H9 (cell line): ENCODE data around the gene MAPT. TPM values are rescaled to one million over a fixed set of nuclear protein-coding genes. Genes with fewer than 3 reads are reported as not detected.

Source experiments
- DNase-seq: peaks from one replicate; pipeline ENCODE4 v3.0.0-alpha.2; 2017
- H2AFZ ChIP-seq: one replicate; pipeline ENCODE4 v1.6.1; 2013; ENCODE audit warnings: mild to moderate bottlenecking, low read length, control low read depth, moderate library complexity
- H2AK5ac ChIP-seq: 2 replicates; pipeline ENCODE4 v1.6.1; 2013; ENCODE audit warnings: low read length, control low read depth, mixed read lengths; ENCODE audit not compliant: insufficient read length
- H2BK120ac ChIP-seq: one replicate; pipeline ENCODE4 v1.6.1; 2013; ENCODE audit warnings: low read depth, mild to moderate bottlenecking, low read length, control low read depth, inconsistent platforms; ENCODE audit not compliant: poor library complexity, severe bottlenecking
- H2BK12ac ChIP-seq: 2 replicates; pipeline ENCODE4 v1.6.1; 2013; ENCODE audit warnings: low read length, control low read depth, mixed read lengths, low read depth; ENCODE audit not compliant: insufficient read length
- H2BK15ac ChIP-seq: 2 replicates; pipeline ENCODE4 v1.6.1; 2013; ENCODE audit warnings: low read depth, low read length, control low read depth
- H2BK20ac ChIP-seq: one replicate; pipeline ENCODE4 v1.6.1; 2013; ENCODE audit warnings: low read depth, mild to moderate bottlenecking, low read length, control low read depth, inconsistent platforms; ENCODE audit not compliant: poor library complexity, severe bottlenecking
- H2BK5ac ChIP-seq: 2 replicates; pipeline ENCODE4 v1.6.1; 2013; ENCODE audit warnings: low read length, control low read depth, mixed read lengths; ENCODE audit not compliant: insufficient read length
- H3K14ac ChIP-seq: 2 replicates; pipeline ENCODE4 v1.6.1; 2013; ENCODE audit warnings: low read length, control low read depth; ENCODE audit not compliant: insufficient read depth
- H3K18ac ChIP-seq: 2 replicates; pipeline ENCODE4 v1.6.1; 2013; ENCODE audit warnings: low read depth, mild to moderate bottlenecking, mixed read lengths, low read length, control low read depth; ENCODE audit not compliant: insufficient read length
- H3K23ac ChIP-seq: 2 replicates; pipeline ENCODE4 v1.6.1; 2013; ENCODE audit warnings: low read length, control low read depth, mixed read lengths, low read depth; ENCODE audit not compliant: insufficient read length
- H3K23me2 ChIP-seq: 2 replicates; pipeline ENCODE4 v1.6.1; 2013; ENCODE audit warnings: low read depth, mild to moderate bottlenecking, mixed read lengths, low read length, control low read depth; ENCODE audit not compliant: insufficient read length, poor library complexity, severe bottlenecking
- H3K27ac ChIP-seq: 2 replicates; pipeline ENCODE4 v1.5.1; 2013; ENCODE audit warnings: low read length, control low read depth, mixed read lengths, low read depth; ENCODE audit not compliant: insufficient read length
- H3K27me3 ChIP-seq: 2 replicates; pipeline ENCODE4 v1.6.1; 2013; ENCODE audit warnings: low read length, control low read depth, inconsistent platforms; ENCODE audit not compliant: insufficient read depth
- H3K4ac ChIP-seq: 2 replicates; pipeline ENCODE4 v1.6.1; 2013; ENCODE audit warnings: low read depth, mild to moderate bottlenecking, control low read depth, inconsistent platforms, low read length, moderate library complexity
- H3K4me1 ChIP-seq: 2 replicates; pipeline ENCODE4 v1.6.1; 2013; ENCODE audit warnings: low read length, control low read depth, inconsistent platforms; ENCODE audit not compliant: insufficient read depth
- H3K4me2 ChIP-seq: 2 replicates; pipeline ENCODE4 v1.6.1; 2013; ENCODE audit warnings: low read length, control low read depth, mixed read lengths; ENCODE audit not compliant: insufficient read length, insufficient read depth
- H3K56ac ChIP-seq: 2 replicates; pipeline ENCODE4 v1.6.1; 2013; ENCODE audit warnings: low read depth, mild to moderate bottlenecking, mixed read lengths, low read length, control low read depth; ENCODE audit not compliant: insufficient read length
- H3K79me1 ChIP-seq: 2 replicates; pipeline ENCODE4 v1.6.1; 2013; ENCODE audit warnings: low read depth, mild to moderate bottlenecking, moderate library complexity, low read length, control low read depth, inconsistent platforms; ENCODE audit not compliant: insufficient read depth, poor library complexity, severe bottlenecking
- H3K79me2 ChIP-seq: 2 replicates; pipeline ENCODE4 v1.6.1; 2013; ENCODE audit warnings: low read length, control low read depth, inconsistent platforms; ENCODE audit not compliant: insufficient read depth
- H3K9ac ChIP-seq: 2 replicates; pipeline ENCODE4 v1.6.1; 2013; ENCODE audit warnings: low read length, control low read depth, mixed read lengths; ENCODE audit not compliant: insufficient read length; ENCODE audit errors: extremely low read depth
- H3K9me3 ChIP-seq: one replicate; pipeline ENCODE4 v1.6.1; 2013; ENCODE audit warnings: low read depth, low read length, inconsistent platforms; ENCODE audit not compliant: control insufficient read depth
- H3T11ph ChIP-seq: one replicate; pipeline ENCODE4 v1.6.1; 2013; ENCODE audit warnings: mild to moderate bottlenecking, low read length, control low read depth, inconsistent platforms
- H4K20me1 ChIP-seq: one replicate; pipeline ENCODE4 v1.6.1; 2013; ENCODE audit not compliant: control insufficient read depth, insufficient read length, insufficient read depth
- H4K5ac ChIP-seq: 2 replicates; pipeline ENCODE4 v1.6.1; 2013; ENCODE audit warnings: low read depth, mild to moderate bottlenecking, mixed read lengths, low read length, control low read depth; ENCODE audit not compliant: insufficient read length
- H4K8ac ChIP-seq: replicated peaks from 2 replicates; pipeline ENCODE4 v1.6.1; 2013; ENCODE audit warnings: low read length, control low read depth, mixed read lengths, low read depth; ENCODE audit not compliant: insufficient read length
- H4K91ac ChIP-seq: 2 replicates; pipeline ENCODE4 v1.6.1; 2013; ENCODE audit warnings: low read depth, mild to moderate bottlenecking, moderate library complexity, mixed read lengths, low read length, control low read depth; ENCODE audit not compliant: insufficient read length
- H3K27ac Mint-ChIP-seq, 3 experiments: 2 replicates in 2 of 3; 3 replicates in 1 of 3; pipeline ENCODE4 v1.8.0; 2020 to 2021; ENCODE audit warnings: mixed read lengths in 3 of 3, mild to moderate bottlenecking in 1 of 3, moderate library complexity in 1 of 3
- H3K27me3 Mint-ChIP-seq: 2 replicates; pipeline ENCODE4 v1.8.0; 2021; ENCODE audit warnings: low read depth, mild to moderate bottlenecking, moderate library complexity, mixed read lengths
- H3K36me3 Mint-ChIP-seq, 3 experiments: 2 replicates in 2 of 3; 3 replicates in 1 of 3; pipeline ENCODE4 v1.8.0; 2020 to 2021; ENCODE audit warnings: low read depth in 3 of 3, mixed read lengths in 3 of 3; ENCODE audit not compliant: insufficient read depth in 1 of 3
- H3K4me1 Mint-ChIP-seq, 2 experiments: 2 replicates each; pipeline ENCODE4 v1.8.0; 2020; ENCODE audit warnings: mixed read lengths in 2 of 2
- H3K4me3 Mint-ChIP-seq, 2 experiments: 2 replicates in 1 of 2; 3 replicates in 1 of 2; pipeline ENCODE4 v1.8.0; 2020 to 2021; ENCODE audit warnings: mild to moderate bottlenecking in 2 of 2, mixed read lengths in 2 of 2, moderate library complexity in 1 of 2
- H3K9me3 Mint-ChIP-seq, 2 experiments: 2 replicates in 1 of 2; 3 replicates in 1 of 2; pipeline ENCODE4 v1.8.0; 2020; ENCODE audit warnings: mild to moderate bottlenecking in 2 of 2, mixed read lengths in 2 of 2, moderate library complexity in 1 of 2
- WGBS: extraction: QIAGEN DNeasy Blood & Tissue Kit; methylation state at CpG from one replicate; pipeline ENCODE4 v1.1.7; 2013; ENCODE audit warnings: missing lambda C conversion rate, low lambda C conversion rate, mixed read lengths; ENCODE audit not compliant: insufficient read length; ENCODE audit errors: extremely low coverage; 5-methylcytosine and 5-hydroxymethylcytosine counted together
- total RNA-seq: library from RNA; stranded (reverse); gene quantifications from 2 replicates; pipeline ENCODE4 v1.2.1, GENCODE V29; 2021
- TF ChIP-seq, protein P1 (sequence below): fragments of 200-600 bp; sonication (generic); conservative IDR thresholded peaks from 3 replicates; pipeline ENCODE4 v1.8.0; 2021; ENCODE audit warnings: antibody characterized with exemption, mild to moderate bottlenecking

MAPT gene
- total RNA-seq, 1 experiment from 2014 or later, result 1.6 TPM

DNA sequence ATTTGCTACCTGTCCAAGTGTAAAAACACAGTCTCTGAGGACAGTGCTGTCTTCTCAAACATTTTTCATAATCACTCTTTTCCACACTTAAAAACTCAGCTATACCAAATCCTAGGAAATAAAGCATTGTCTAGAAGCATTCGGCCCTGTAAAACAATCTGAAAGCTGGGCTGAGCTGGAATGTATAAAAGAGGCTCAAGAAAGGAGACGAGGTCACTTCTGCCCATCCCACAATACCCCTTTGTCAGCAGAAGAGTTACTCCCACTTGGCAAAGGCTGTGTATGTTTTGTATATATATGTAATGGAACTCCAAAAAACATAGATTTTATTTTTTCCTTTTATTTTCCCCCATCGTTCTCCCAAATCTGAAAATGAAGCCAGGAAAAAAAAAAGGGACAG lies 148.6 kb downstream of the MAPT start:
- Mint-ChIP-seq H3K27me3 (peaks cover 1% of the 10 kb centered on the region; the same call in 1 of the 2 replicates), H3K27ac (peak overlapping the region in 2 of 3 experiments; percentile 2 to 89; a peak in 1 of 7 replicates), H3K4me1 (peaks cover 13 to 18% of the 10 kb centered on the region in 2 experiments), H3K4me3 (no peak overlapping the region), H3K36me3 (peaks cover 29 to 81% (median 81%) of the 10 kb centered on the region in 3 experiments; a peak in 6 of 7 replicates), H3K9me3 (no peaks in the 10 kb centered on the region)
- Histone ChIP-seq H2AK5ac (no peak overlapping the region), H3K9me3 (no peaks in the 10 kb centered on the region), H2BK5ac (no peak overlapping the region), H4K8ac (no peak overlapping the region), H3K27me3 (no peaks in the 10 kb centered on the region), H2BK20ac (no peak overlapping the region), H3K79me1 (no peaks in the 10 kb centered on the region), H4K5ac (no peak overlapping the region), H4K91ac (no peak overlapping the region), H2BK120ac (no peak overlapping the region), H3K56ac (no peak overlapping the region), H3T11ph (no peak overlapping the region), H3K27ac (no peak overlapping the region), H3K23me2 (no peaks in the 10 kb centered on the region), H3K4ac (no peak overlapping the region), H3K18ac (no peak overlapping the region), H3K9ac (no peak overlapping the region), H3K4me1 (no peaks in the 10 kb centered on the region), H2AFZ (no peak overlapping the region), H3K23ac (no peak overlapping the region), H4K20me1 (no peaks in the 10 kb centered on the region), H2BK12ac (no peak overlapping the region), H3K79me2 (no peaks in the 10 kb centered on the region), H3K4me2 (no peak overlapping the region), H3K14ac (no peak overlapping the region), H2BK15ac (no peak overlapping the region)
- DNase-seq, result no peak
- WGBS, result no CpG with 5 or more reads among the region's 3 CpGs
- TF ChIP-seq, protein P1, sequence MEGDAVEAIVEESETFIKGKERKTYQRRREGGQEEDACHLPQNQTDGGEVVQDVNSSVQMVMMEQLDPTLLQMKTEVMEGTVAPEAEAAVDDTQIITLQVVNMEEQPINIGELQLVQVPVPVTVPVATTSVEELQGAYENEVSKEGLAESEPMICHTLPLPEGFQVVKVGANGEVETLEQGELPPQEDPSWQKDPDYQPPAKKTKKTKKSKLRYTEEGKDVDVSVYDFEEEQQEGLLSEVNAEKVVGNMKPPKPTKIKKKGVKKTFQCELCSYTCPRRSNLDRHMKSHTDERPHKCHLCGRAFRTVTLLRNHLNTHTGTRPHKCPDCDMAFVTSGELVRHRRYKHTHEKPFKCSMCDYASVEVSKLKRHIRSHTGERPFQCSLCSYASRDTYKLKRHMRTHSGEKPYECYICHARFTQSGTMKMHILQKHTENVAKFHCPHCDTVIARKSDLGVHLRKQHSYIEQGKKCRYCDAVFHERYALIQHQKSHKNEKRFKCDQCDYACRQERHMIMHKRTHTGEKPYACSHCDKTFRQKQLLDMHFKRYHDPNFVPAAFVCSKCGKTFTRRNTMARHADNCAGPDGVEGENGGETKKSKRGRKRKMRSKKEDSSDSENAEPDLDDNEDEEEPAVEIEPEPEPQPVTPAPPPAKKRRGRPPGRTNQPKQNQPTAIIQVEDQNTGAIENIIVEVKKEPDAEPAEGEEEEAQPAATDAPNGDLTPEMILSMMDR, result no peak
